ENCODE measurements around the gene ABCC4. TPM values are rescaled to one million over a fixed set of nuclear protein-coding genes. Genes with fewer than 3 reads are reported as not detected.

Gene ABCC4
- total and polyA plus RNA-seq, 2 of the 13 experiments (the other 11 are each of a cell fraction or from before 2014, with no cell fraction given) = 4.2 to 11.3 TPM

GRCh38 chr13:95317039-95317989 lies 16.1 kb upstream of the ABCC4 start:
- Histone ChIP-seq H4K20me1 (ENCODE audit: insufficient read depth, low read length) (no peaks in the 10 kb centered on the region), H3K4me3 (replicated peaks in 1 of 3; ENCODE audit: insufficient read depth in 1 of 3, low read depth in 2 of 3, low read length in 3 of 3) (no peak overlapping the region), H3K4me2 (ENCODE audit: low read depth, low read length) (no peak overlapping the region), H3K27ac (ENCODE audit: extremely low read length, insufficient read depth, low read length) (no peak overlapping the region), H3K9me3 (ENCODE audit: low read length) (no peaks in the 10 kb centered on the region), H3K79me2 (ENCODE audit: insufficient read depth, low read length) (no peaks in the 10 kb centered on the region), H3K4me1 (ENCODE audit: insufficient read depth, low read length) (peaks cover 20% of the 10 kb centered on the region), H3K9ac (ENCODE audit: insufficient read depth, low read depth, low read length) (no peak overlapping the region), H3K27me3 (ENCODE audit: control insufficient read depth in 1 of 2, insufficient read depth in 2 of 2, low read length in 2 of 2) (no peaks in the 10 kb centered on the region), H3K36me3 (replicated peaks in 1 of 2; ENCODE audit: control insufficient read depth in 1 of 2, insufficient read depth in 2 of 2, low read length in 2 of 2) (no peaks in the 10 kb centered on the region), H2AFZ (ENCODE audit: low read length) (no peak overlapping the region)
- no peak for DNase-seq (ENCODE audit: low spot score)
- no TSS peak for BruUV-seq (replicated peaks)
- ATAC-seq = no peak
- intact Hi-C loops (cut with micrococcal nuclease; ENCODE audit: unreplicated experiment) (no loop called here), in situ Hi-C loops (cut with HindIII; ENCODE audit: extremely low pct_ligation_motif_present, low pct_unique_long_range_greater_than_20kb) (no loop called here)
- CTCF ChIA-PET (ENCODE audit: low intra/inter-chr PET ratio, low total read pairs) = no interaction called here
- 61% methylated on average over 12 of the region's 12 CpGs for WGBS (ENCODE audit: low lambda C conversion rate)
- POLR2A ChIA-PET = no interaction called here
- no peak for FAIRE-seq
- no peak for TF ChIP-seq NR2F6 (IDR thresholded peaks at IDR 0.05)
- no peak for TF ChIP-seq NR2F6 (CRISPR knock-in tag; IDR thresholded peaks at IDR 0.05)
- no peak for TF ChIP-seq ATF1 (CRISPR knock-in tag; IDR thresholded peaks at IDR 0.05)
- TF ChIP-seq ARHGAP35 (CRISPR knock-in tag; IDR thresholded peaks at IDR 0.05; ENCODE audit: borderline replicate concordance) = no peak
- no peak for TF ChIP-seq ARNT (IDR thresholded peaks at IDR 0.05)
- TF ChIP-seq THAP11 (CRISPR knock-in tag; IDR thresholded peaks at IDR 0.05) = no peak
- no peak for TF ChIP-seq HNF1B (CRISPR knock-in tag; IDR thresholded peaks at IDR 0.05)
- no peak for TF ChIP-seq SMYD3 (CRISPR knock-in tag; IDR thresholded peaks at IDR 0.05)
- no peak for TF ChIP-seq ZNF318 (CRISPR knock-in tag; IDR thresholded peaks at IDR 0.05)
- no peak for TF ChIP-seq SSRP1 (CRISPR knock-in tag; IDR thresholded peaks at IDR 0.05)
- TF ChIP-seq ZNF496 (CRISPR knock-in tag; IDR thresholded peaks at IDR 0.05; ENCODE audit: insufficient replicate concordance) = no peak
- TF ChIP-seq MBD4 (IDR thresholded peaks at IDR 0.05; ENCODE audit: borderline replicate concordance, low read length) = no peak
- TF ChIP-seq ZNF235 (CRISPR knock-in tag; IDR thresholded peaks at IDR 0.05; ENCODE audit: borderline replicate concordance) = no peak

Data from HepG2 (cell line).